Measurements from ENCODE around the gene CDH23. TPM values are rescaled to one million over a fixed set of nuclear protein-coding genes. Genes with fewer than 3 reads are reported as not detected.

CDH23 gene
- total RNA-seq, 4 donors from 2014 or later, result 2.9 to 16.1 (median 5.9) TPM

DNA sequence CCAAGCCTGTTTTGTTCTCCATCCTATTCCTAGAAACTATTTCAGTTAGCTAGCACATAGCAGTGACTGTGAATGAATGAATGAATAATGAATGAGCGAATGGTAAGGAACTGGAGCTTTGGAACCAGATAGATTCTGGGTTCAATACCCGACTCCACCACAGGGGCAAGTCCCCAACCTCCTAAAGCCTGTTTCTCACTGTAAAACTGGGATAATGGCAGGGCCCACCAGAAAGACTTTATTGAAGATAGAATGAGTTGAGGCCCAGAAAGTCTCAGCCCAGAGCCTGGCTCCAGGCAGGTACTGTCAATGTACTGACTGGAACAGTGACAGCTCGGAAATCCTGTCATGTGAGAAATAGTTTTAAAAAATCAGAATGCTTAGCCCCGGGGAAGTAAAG lies 1.1 kb upstream of the CDH23 start:
- no peak for DNase-seq
- no peaks in the 10 kb centered on the region for H3K9me3 ChIP-seq
- H3K27me3 ChIP-seq, result peaks cover 66% of the 10 kb centered on the region
- H3K27ac ChIP-seq, result no peak overlapping the region
- in situ Hi-C loops (cut with MboI; ENCODE audit: low pct_ligation_motif_present in 1 of 4, low pct_unique_long_range_greater_than_20kb in 1 of 4, low sequenced_read_pairs in 3 of 4), result loop anchor here in 3 of 4 donors (25.0 kb wide), 3 partner anchors 167 to 417 kb away; partner anchors contain the start of gene C10orf105 (in 2 of the 3)
- no peak overlapping the region for H3K4me3 ChIP-seq
- WGBS, 2 donors (ENCODE audit: low coverage in 1 of 2), result 83 to 88% methylated on average over 4 of the region's 4 CpGs
- TF ChIP-seq POLR2A (IDR thresholded peaks at IDR 0.05) (no peak), EP300 (IDR thresholded peaks at IDR 0.05; ENCODE audit: low read depth) (no peak)
- TF ChIP-seq, protein P1, sequence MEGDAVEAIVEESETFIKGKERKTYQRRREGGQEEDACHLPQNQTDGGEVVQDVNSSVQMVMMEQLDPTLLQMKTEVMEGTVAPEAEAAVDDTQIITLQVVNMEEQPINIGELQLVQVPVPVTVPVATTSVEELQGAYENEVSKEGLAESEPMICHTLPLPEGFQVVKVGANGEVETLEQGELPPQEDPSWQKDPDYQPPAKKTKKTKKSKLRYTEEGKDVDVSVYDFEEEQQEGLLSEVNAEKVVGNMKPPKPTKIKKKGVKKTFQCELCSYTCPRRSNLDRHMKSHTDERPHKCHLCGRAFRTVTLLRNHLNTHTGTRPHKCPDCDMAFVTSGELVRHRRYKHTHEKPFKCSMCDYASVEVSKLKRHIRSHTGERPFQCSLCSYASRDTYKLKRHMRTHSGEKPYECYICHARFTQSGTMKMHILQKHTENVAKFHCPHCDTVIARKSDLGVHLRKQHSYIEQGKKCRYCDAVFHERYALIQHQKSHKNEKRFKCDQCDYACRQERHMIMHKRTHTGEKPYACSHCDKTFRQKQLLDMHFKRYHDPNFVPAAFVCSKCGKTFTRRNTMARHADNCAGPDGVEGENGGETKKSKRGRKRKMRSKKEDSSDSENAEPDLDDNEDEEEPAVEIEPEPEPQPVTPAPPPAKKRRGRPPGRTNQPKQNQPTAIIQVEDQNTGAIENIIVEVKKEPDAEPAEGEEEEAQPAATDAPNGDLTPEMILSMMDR (IDR thresholded peaks at IDR 0.05), result peak in 1 of 5 experiments; percentile 9
- peaks cover 10 to 19% (median 15%) of the 10 kb centered on the region in 4 donors for H3K4me1 ChIP-seq
- intact Hi-C loops (cut with DNase I; ENCODE audit: low total_unique reads), result loop anchor here (10.0 kb wide), 1 partner anchor 309 kb away; no protein-coding TSS in a partner anchor
- H3K36me3 ChIP-seq, result no peaks in the 10 kb centered on the region

DNA sequence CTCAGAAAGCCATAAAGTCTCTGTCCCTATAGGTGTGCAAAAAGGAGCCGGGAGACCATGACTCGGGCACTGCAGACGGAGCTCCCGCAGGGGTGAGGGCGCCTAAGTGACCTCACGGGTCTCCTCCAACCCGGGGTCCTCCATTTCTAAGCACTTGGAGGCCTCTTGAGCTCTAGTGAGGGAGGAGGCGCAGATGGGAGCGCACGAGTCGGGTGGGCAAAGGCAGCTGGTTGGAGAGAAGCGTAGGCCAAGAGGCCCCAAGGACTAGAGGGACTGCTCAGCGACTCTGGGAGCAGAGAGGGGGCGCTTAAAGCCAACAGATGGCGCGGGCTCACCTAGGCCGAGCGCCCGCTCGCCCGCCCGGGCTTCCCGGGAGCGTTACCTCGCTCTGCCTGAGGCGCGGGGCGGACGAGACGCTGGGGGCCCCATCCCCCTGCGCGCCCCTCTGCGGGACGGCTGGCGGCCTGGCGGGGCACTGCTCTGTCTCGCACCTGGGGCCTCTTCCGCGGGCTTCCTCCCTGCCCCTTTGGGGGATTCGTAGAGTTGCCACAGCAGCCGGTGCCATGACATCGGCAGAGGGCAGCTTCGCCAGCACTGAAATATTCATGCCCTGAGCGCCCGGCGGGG lies 523 bp upstream of the CDH23 start:
- no peak for TF ChIP-seq EP300 (IDR thresholded peaks at IDR 0.05; ENCODE audit: low read depth)
- TF ChIP-seq, protein P1 (IDR thresholded peaks at IDR 0.05), result peak; percentile 20 to 35 (median 28)
- H3K4me3 ChIP-seq, result peak overlapping the region; percentile 34 to 50 (median 47)
- no peaks in the 10 kb centered on the region for H3K9me3 ChIP-seq
- in situ Hi-C loops (cut with MboI; ENCODE audit: low pct_ligation_motif_present in 1 of 4, low pct_unique_long_range_greater_than_20kb in 1 of 4, low sequenced_read_pairs in 3 of 4) (loop anchor here in 3 of 4 donors (25.0 kb wide), 3 partner anchors 166 to 416 kb away; partner anchors contain the start of gene C10orf105 (in 2 of the 3)), intact Hi-C loops (cut with DNase I; ENCODE audit: low total_unique reads) (loop anchor here (10.0 kb wide), 1 partner anchor 309 kb away; no protein-coding TSS in a partner anchor)
- WGBS, 2 donors (ENCODE audit: low coverage in 1 of 2), result 36% methylated on average over 25 of the region's 46 CpGs; no CpG with 5 or more reads in 1 of the 2 donors
- DNase-seq, result peak; percentile 42
- peaks cover 10 to 19% (median 15%) of the 10 kb centered on the region in 4 donors for H3K4me1 ChIP-seq
- peaks cover 68% of the 10 kb centered on the region for H3K27me3 ChIP-seq
- H3K36me3 ChIP-seq, result no peaks in the 10 kb centered on the region
- peak overlapping the region in 2 of 4 donors; percentile 21 to 53 for H3K27ac ChIP-seq

DNA sequence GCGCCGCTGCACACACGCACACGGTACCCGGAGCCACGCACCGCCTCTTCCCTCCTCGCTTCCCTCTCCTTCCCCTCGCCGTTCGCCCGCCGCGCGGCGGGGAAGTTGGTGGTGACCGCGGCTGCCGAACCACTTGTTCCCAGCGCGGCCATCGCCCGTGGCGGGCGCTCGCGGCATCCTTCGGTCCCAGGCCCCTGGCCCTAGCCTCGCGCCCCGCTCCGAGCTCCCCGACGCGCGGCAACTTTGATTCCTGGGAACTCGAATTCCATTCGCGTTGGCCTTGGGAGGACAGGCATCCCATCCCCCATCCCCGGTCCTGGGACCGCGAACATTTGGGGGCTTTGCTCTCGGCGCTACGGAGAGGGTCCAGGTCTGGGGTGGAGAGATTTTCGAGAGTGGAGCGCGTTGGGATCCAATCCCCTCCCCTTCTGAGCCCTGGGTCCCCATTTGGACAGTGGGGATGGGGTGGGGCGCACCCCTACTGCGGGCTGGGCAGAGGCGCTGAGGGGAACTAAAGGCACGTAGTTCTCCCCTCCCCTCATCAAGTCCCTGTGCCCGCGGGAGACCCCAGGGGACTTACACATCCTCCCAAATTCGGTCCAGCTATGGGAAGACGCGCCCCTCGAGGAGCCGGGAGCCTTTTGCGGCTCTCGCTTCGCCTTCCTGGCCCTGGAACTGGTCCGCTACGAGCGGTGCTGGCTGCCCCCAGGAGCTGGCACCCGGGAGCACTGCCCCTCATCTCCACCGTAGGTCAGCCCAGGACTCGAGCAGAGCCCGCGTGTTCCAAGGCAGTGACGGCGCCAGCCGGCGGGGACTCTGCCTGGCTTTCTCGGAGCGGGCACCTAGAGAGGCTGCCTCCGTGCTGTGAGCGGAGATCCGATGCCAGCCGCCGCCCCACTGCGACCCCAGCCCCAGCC lies 834 bp downstream of the CDH23 start:
- no peak overlapping the region for H3K27ac ChIP-seq

More for the DNA sequence above, 834 bp downstream of the CDH23 start:
- in situ Hi-C loops (cut with MboI; ENCODE audit: low pct_ligation_motif_present in 1 of 4, low pct_unique_long_range_greater_than_20kb in 1 of 4, low sequenced_read_pairs in 3 of 4), result loop anchor here in 3 of 4 donors (25.0 kb wide), 3 partner anchors 165 to 415 kb away; partner anchors contain the start of gene C10orf105 (in 2 of the 3)
- intact Hi-C loops (cut with DNase I; ENCODE audit: low total_unique reads), result loop anchor here (10.0 kb wide), 1 partner anchor 307 kb away; no protein-coding TSS in a partner anchor
- no peak for DNase-seq
- peaks cover 70% of the 10 kb centered on the region for H3K27me3 ChIP-seq
- H3K4me3 ChIP-seq, result peak overlapping the region; percentile 26 to 50 (median 39)
- H3K4me1 ChIP-seq, result peaks cover 10 to 19% (median 15%) of the 10 kb centered on the region in 4 donors
- no peaks in the 10 kb centered on the region for H3K9me3 ChIP-seq
- no peaks in the 10 kb centered on the region for H3K36me3 ChIP-seq
- no peak for TF ChIP-seq POLR2A (IDR thresholded peaks at IDR 0.05)
- no peak for TF ChIP-seq POLR2AphosphoS5 (IDR thresholded peaks at IDR 0.05)
- no peak for TF ChIP-seq EP300 (IDR thresholded peaks at IDR 0.05; ENCODE audit: low read depth)
- TF ChIP-seq, protein P1 (IDR thresholded peaks at IDR 0.05), result no peak
- WGBS, 2 donors (ENCODE audit: low coverage in 1 of 2), result 3% methylated on average over 64 of the region's 82 CpGs; no CpG with 5 or more reads in 1 of the 2 donors

Measured in transverse colon (tissue), 4 donors.